BJ (cell line): ENCODE measurements around the gene NAP1L4. TPM values are rescaled to one million over a fixed set of nuclear protein-coding genes. Genes with fewer than 3 reads are reported as not detected.

ENCODE experiments used
- CTCF ChIA-PET: fragments of 350-600 bp; formaldehyde crosslinking; extraction: SDS; loops from one replicate; lab custom pipeline; 2021; ENCODE audit warnings: antibody characterized with exemption, inconsistent platforms; lab: Yijun Ruan, JAX
- POLR2A ChIA-PET: fragments of 300-600 bp; sonication (Branson Sonifier 250); formaldehyde crosslinking; extraction: SDS; loops from one replicate; lab custom pipeline; 2021; ENCODE audit warnings: antibody characterized with exemption; lab: Charles Lee
- DNase-seq: peaks from one replicate; pipeline ENCODE4 v3.0.0-alpha.2; 2011; ENCODE audit warnings: low read depth
- H3K27me3 ChIP-seq: 2 replicates; pipeline ENCODE4 v1.6.0; 2011; ENCODE audit warnings: low read length; ENCODE audit not compliant: control insufficient read depth, insufficient read depth
- H3K36me3 ChIP-seq: 2 replicates; pipeline ENCODE4 v1.5.1; 2011; ENCODE audit warnings: low read length; ENCODE audit not compliant: control insufficient read depth, insufficient read depth
- H3K4me3 ChIP-seq: 2 replicates; pipeline ENCODE4 v1.5.1; 2011; ENCODE audit warnings: low read depth, mild to moderate bottlenecking, control low read depth, low read length
- CTCF ChIP-seq: IDR thresholded peaks from 2 replicates; pipeline ENCODE4 v1.5.1; 2011; ENCODE audit warnings: low read depth, mild to moderate bottlenecking, control low read depth, inconsistent platforms, low read length, moderate library complexity; ENCODE audit not compliant: insufficient read depth
- polyA plus RNA-seq: library from polyadenylated mRNA; depleted of rRNA; stranded (reverse); fragments of >200 nt; gene quantifications from 2 replicates; pipeline ENCODE4 v1.2.3, GENCODE V29; 2011

The NAP1L4 gene
- polyA plus RNA-seq, 1 experiment, result 65.1 TPM

DNA sequence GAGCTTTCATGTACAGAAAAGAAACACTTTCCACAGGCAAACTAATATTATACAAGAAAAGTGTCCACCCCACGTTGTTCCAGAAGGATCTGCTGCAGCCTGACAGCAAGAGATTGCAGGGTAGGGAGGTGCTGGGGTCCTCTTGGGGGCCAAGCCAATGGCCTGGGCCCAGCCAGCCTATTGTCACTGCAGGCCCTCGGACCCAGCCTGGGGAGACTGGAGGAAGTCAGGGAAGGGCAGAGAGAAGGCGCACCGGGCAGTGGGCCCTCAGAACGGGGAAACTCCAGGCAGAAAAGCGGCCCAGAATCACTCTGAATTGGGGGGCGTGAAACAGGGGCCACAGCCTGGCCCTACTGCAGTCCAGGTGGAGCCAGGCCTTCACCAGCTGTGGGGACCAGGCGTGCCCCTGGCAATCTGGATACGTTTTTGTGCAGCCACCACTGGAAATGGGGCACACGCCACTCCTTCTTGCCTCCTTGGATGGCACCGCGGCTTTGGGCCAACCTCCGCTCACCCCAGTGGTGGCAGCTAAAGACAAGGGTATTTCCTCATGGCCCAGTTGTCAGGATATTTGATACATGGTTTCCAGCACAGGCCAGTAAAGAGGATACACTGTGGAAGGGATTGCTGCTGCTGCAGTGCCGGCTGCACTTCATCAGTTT is 3.9 kb upstream of the NAP1L4 start:
- no peak for TF ChIP-seq CTCF
- POLR2A ChIA-PET, result no interaction called here
- no peak overlapping the region for H3K4me3 ChIP-seq
- H3K27me3 ChIP-seq, result no peaks in the 10 kb centered on the region
- CTCF ChIA-PET, result interaction anchor here (1.1 to 1.4 kb wide), 2 partner anchors 26 to 41 kb away, joined by 3 read pairs; no protein-coding TSS in a partner anchor
- DNase-seq, result no peak
- H3K36me3 ChIP-seq, result peaks cover 17% of the 10 kb centered on the region

DNA sequence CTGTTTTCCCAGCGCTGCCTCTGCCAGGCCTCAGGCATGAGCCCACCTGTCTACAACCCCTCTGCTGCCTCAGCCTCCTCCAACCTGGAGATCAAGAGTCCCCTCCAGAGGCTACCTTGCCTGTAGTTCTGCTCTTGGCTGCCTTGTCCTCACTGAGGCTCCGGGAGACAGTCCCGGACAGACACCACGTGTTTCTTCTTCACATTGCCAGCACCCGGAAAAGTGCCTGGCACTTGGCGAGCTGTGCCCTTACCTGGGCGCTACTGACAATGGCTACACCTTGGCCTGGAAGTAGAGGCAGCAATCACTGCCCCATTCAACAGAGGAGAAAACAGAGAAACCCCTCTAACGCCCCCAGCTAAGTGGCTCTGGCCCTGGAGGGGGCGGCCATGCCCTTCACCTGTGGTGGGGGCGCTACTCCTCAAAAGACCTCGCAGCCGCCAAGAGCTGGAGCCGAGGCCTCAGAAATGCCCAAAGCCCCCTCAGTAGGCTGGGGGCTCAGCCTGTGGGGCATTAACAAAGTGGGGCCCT is 3.0 kb upstream of the NAP1L4 start:
- POLR2A ChIA-PET, result no interaction called here
- TF ChIP-seq CTCF, result no peak
- CTCF ChIA-PET, result interaction anchor here (1.1 to 1.4 kb wide), 2 partner anchors 27 to 42 kb away, joined by 3 read pairs; no protein-coding TSS in a partner anchor

GRCh38 chr11:2994336-2994730 is 2.2 kb upstream of the NAP1L4 start:
- ChIA-PET POLR2A (no interaction called here), CTCF (no interaction called here)
- no peak overlapping the region for H3K4me3 ChIP-seq
- H3K36me3 ChIP-seq, result peaks cover 3% of the 10 kb centered on the region
- no peak for TF ChIP-seq CTCF
- H3K27me3 ChIP-seq, result no peaks in the 10 kb centered on the region
- no peak for DNase-seq

More for the DNA sequence above, 3.0 kb upstream of the NAP1L4 start:
- H3K4me3 ChIP-seq, result no peak overlapping the region
- no peak for DNase-seq
- H3K27me3 ChIP-seq, result no peaks in the 10 kb centered on the region
- H3K36me3 ChIP-seq, result peaks cover 8% of the 10 kb centered on the region

GRCh38 chr11:2992997-2993325 is 832 bp upstream of the NAP1L4 start:
- ChIA-PET POLR2A (no interaction called here), CTCF (no interaction called here)
- H3K4me3 ChIP-seq, result peak overlapping the region; percentile 48
- H3K36me3 ChIP-seq, result no peaks in the 10 kb centered on the region; the same call in 1 of the 2 replicates
- H3K27me3 ChIP-seq, result no peaks in the 10 kb centered on the region
- no peak for TF ChIP-seq CTCF
- DNase-seq, result no peak

DNA sequence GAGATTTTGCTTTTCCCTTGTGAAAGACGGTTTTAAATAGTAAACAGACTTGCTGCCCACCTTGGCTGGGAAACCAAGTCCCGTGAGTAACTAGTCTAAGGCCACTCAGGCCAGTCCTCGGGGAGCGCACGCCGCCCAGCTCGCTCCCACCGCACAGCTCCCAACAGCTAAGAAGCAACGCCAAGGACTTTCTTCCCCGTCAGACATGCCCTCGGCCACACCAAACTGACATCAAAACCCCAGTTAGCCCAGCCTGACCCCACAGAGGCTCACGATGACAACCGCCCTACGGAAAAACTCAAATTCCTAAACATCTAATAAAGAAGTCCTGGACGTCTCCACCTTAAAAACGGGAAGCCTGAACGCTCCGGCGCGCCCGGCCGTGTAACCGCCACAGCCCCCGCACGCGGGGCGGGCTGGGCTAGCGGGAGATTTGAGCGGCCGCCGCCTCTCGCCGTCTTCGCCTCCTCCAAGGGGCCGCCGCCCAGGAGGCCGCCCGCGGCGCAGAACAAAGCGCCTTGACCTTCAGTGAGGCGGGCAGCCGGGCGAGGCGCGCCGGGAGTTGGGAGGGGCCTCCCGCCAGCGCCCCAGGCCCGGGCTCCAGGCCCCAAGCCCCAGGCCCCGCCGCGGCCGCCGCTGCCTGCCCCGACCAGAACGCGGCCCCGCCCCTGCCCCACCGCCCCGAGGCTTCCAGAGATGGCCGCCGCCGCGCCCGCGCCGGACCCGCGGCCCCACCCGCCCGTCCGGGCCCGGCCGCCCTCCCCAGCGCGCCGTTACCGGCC is 486 bp downstream of the NAP1L4 start:
- H3K27me3 ChIP-seq, result no peaks in the 10 kb centered on the region
- ChIA-PET CTCF (interaction anchor here (0.7 to 1.7 kb wide), 2 partner anchors 173 to 460 kb away, joined by 3 to 4 read pairs; partner anchors contain the start of gene OSBPL5), POLR2A (interaction anchor here (0.7 to 0.9 kb wide), 2 partner anchors 38 to 46 kb away, joined by 3 to 5 read pairs; no protein-coding TSS in a partner anchor)
- peak overlapping the region; percentile 48 for H3K4me3 ChIP-seq
- H3K36me3 ChIP-seq, result peaks cover 1% of the 10 kb centered on the region
- no peak for DNase-seq
- TF ChIP-seq CTCF, result no peak
